CD14-positive monocyte (primary cell): ENCODE results near the gene FAT1. TPM values are rescaled to one million over a fixed set of nuclear protein-coding genes. Genes with fewer than 3 reads are reported as not detected.

ENCODE experiments used
- DNase-seq, 3 donors: peaks; one replicate each; pipeline ENCODE4 v3.0.0-alpha.2; 2011 to 2022
- H2AFZ ChIP-seq: 2 replicates; pipeline ENCODE4 v1.6.0; 2012; ENCODE audit warnings: mild to moderate bottlenecking, low read depth, low read length, inconsistent platforms; ENCODE audit not compliant: insufficient read depth, poor library complexity, severe bottlenecking
- H3K27ac ChIP-seq, 2 donors: 1 replicate in 1 of 2; 2 replicates in 1 of 2; pipeline ENCODE4 v1.5.1; 2012 to 2013; ENCODE audit warnings: low read length in 2 of 2, control low read depth in 1 of 2, inconsistent platforms in 1 of 2, low read depth in 1 of 2, mild to moderate bottlenecking in 1 of 2
- H3K27me3 ChIP-seq, 2 donors: one replicate each; pipeline versions ENCODE4 v1.6.0 to v1.6.1; 2011 to 2013; ENCODE audit warnings: low read length in 2 of 2; ENCODE audit not compliant: control insufficient read depth in 2 of 2, insufficient read depth in 2 of 2
- H3K36me3 ChIP-seq, 2 donors: replicated peaks in 1 of 2; 1 replicate in 1 of 2; 2 replicates in 1 of 2; pipeline versions ENCODE4 v1.5.1 to v1.6.1; 2012 to 2013; ENCODE audit warnings: low read length in 2 of 2, control low read depth in 1 of 2, inconsistent platforms in 1 of 2, mild to moderate bottlenecking in 1 of 2; ENCODE audit not compliant: insufficient read depth in 2 of 2, control insufficient read depth in 1 of 2
- H3K4me1 ChIP-seq, 2 donors: 1 replicate in 1 of 2; 2 replicates in 1 of 2; pipeline versions ENCODE4 v1.5.1 to v1.6.1; 2012 to 2013; ENCODE audit warnings: low read length in 2 of 2, control low read depth in 1 of 2, inconsistent platforms in 1 of 2, mild to moderate bottlenecking in 1 of 2, moderate library complexity in 1 of 2; ENCODE audit not compliant: insufficient read depth in 2 of 2, control insufficient read depth in 1 of 2
- H3K4me2 ChIP-seq: replicated peaks from 2 replicates; pipeline ENCODE3; 2012; ENCODE audit warnings: low read length, moderate library complexity, mild to moderate bottlenecking; ENCODE audit not compliant: poor library complexity, severe bottlenecking; ENCODE audit errors: extremely low read depth
- H3K4me3 ChIP-seq, 3 experiments: fragments of 200-600 bp in 1 of 3; sonication (generic) in 1 of 3; replicated peaks in 1 of 3; 1 replicate in 2 of 3; 2 replicates in 1 of 3; pipeline ENCODE4 v1.5.1; 2011 to 2013; ENCODE audit warnings: low read length in 3 of 3, mild to moderate bottlenecking in 3 of 3, control low read depth in 2 of 3, low read depth in 2 of 3, inconsistent platforms in 1 of 3, moderate library complexity in 1 of 3
- H3K79me2 ChIP-seq: 2 replicates; pipeline ENCODE4 v1.6.0; 2012; ENCODE audit warnings: mild to moderate bottlenecking, control low read depth, inconsistent platforms, low read length, moderate library complexity; ENCODE audit not compliant: insufficient read depth
- H3K9ac ChIP-seq: 2 replicates; pipeline ENCODE4 v1.6.0; 2017; ENCODE audit warnings: low read length, mild to moderate bottlenecking; ENCODE audit not compliant: insufficient read depth, poor library complexity, severe bottlenecking
- H3K9me3 ChIP-seq, 2 donors: replicated peaks in 1 of 2; 1 replicate in 1 of 2; 2 replicates in 1 of 2; pipeline versions ENCODE4 v1.5.1 to v1.6.1; 2012 to 2013; ENCODE audit warnings: low read length in 2 of 2, control low read depth in 1 of 2; ENCODE audit not compliant: control insufficient read depth in 1 of 2, insufficient read depth in 1 of 2
- H4K20me1 ChIP-seq: 2 replicates; pipeline ENCODE4 v1.6.0; 2012; ENCODE audit warnings: mild to moderate bottlenecking, low read length, control low read depth, moderate library complexity; ENCODE audit not compliant: insufficient read depth
- H3K27ac Mint-ChIP-seq, 7 donors: one replicate each; pipeline ENCODE4 v1.8.0; 2020; ENCODE audit warnings: mild to moderate bottlenecking in 7 of 7, mixed read lengths in 7 of 7, moderate library complexity in 6 of 7, inconsistent platforms in 2 of 7
- H3K27me3 Mint-ChIP-seq, 3 donors: one replicate each; pipeline ENCODE4 v1.8.0; 2021 to 2022; ENCODE audit warnings: low read depth in 3 of 3, mild to moderate bottlenecking in 3 of 3, mixed read lengths in 3 of 3, moderate library complexity in 3 of 3, inconsistent platforms in 1 of 3
- H3K36me3 Mint-ChIP-seq, 2 donors: one replicate each; pipeline ENCODE4 v1.8.0; 2020; ENCODE audit warnings: mixed read lengths in 2 of 2, inconsistent platforms in 1 of 2, mild to moderate bottlenecking in 1 of 2
- H3K4me1 Mint-ChIP-seq: one replicate; pipeline ENCODE4 v1.8.0; 2020; ENCODE audit warnings: mild to moderate bottlenecking, mixed read lengths
- H3K4me3 Mint-ChIP-seq, 2 donors: one replicate each; pipeline ENCODE4 v1.8.0; 2020; ENCODE audit warnings: mild to moderate bottlenecking in 2 of 2, mixed read lengths in 2 of 2, moderate library complexity in 1 of 2
- H3K9me3 Mint-ChIP-seq, 7 donors: one replicate each; pipeline ENCODE4 v1.8.0; 2020 to 2022; ENCODE audit warnings: mixed read lengths in 7 of 7, mild to moderate bottlenecking in 6 of 7, moderate library complexity in 6 of 7, inconsistent platforms in 2 of 7
- CTCF ChIP-seq: fragments of 200-600 bp; IDR thresholded peaks from one replicate; pipeline ENCODE4 v1.8.0; 2022; ENCODE audit warnings: antibody characterized with exemption, mild to moderate bottlenecking
- WGBS: methylation state at CpG from one replicate; pipeline ENCODE4 v1.1.5; 2013; ENCODE audit warnings: missing lambda C conversion rate; ENCODE audit not compliant: insufficient coverage; 5-methylcytosine and 5-hydroxymethylcytosine counted together
- intact Hi-C, 2 donors: fragments of 100-400 bp; cut with micrococcal nuclease; formaldehyde crosslinking; loops; one replicate each; pipeline versions ENCODE4 v1.15.0 to v1.15.1; 2023
- polyA plus RNA-seq, 3 donors: library from polyadenylated mRNA; depleted of rRNA in 1 of 3; unstranded in 2 of 3; stranded (reverse) in 1 of 3; fragments of 300-500 nt in 2 of 3; fragments of >200 nt in 1 of 3; fragmentation: Illumina TruSeq in 2 of 3; gene quantifications; 1 replicate in 2 of 3; 2 replicates in 1 of 3; pipeline ENCODE4 v1.2.3, GENCODE V29; 2012 to 2021

FAT1 gene
- polyA plus RNA-seq, 3 donors: not detected

GRCh38 chr4:186642998-186643397 lies 80.7 kb downstream of the FAT1 start:
- 81% methylated on average over 3 of the region's 11 CpGs for WGBS
- Mint-ChIP-seq H3K27ac (no peak overlapping the region), H3K27me3 (peaks cover 0 to 3% (median 0%) of the 10 kb centered on the region in 3 donors), H3K4me1 (no peaks in the 10 kb centered on the region), H3K36me3 (no peaks in the 10 kb centered on the region), H3K9me3 (peaks cover 0 to 7% (median 0%) of the 10 kb centered on the region in 7 donors), H3K4me3 (no peak overlapping the region)
- Histone ChIP-seq H3K9me3 (no peaks in the 10 kb centered on the region), H3K9ac (no peak overlapping the region), H2AFZ (no peak overlapping the region), H3K27ac (no peak overlapping the region), H3K4me2 (no peak overlapping the region), H3K79me2 (no peaks in the 10 kb centered on the region), H4K20me1 (no peaks in the 10 kb centered on the region), H3K4me3 (no peak overlapping the region), H3K36me3 (no peaks in the 10 kb centered on the region), H3K4me1 (no peaks in the 10 kb centered on the region), H3K27me3 (no peaks in the 10 kb centered on the region)
- no peak for DNase-seq
- TF ChIP-seq CTCF: no peak
- intact Hi-C loops: no loop called here

GRCh38 chr4:186642530-186642929 lies 81.1 kb downstream of the FAT1 start:
- Histone ChIP-seq H3K4me2 (no peak overlapping the region), H4K20me1 (no peaks in the 10 kb centered on the region), H3K4me1 (no peaks in the 10 kb centered on the region), H3K4me3 (no peak overlapping the region), H3K79me2 (no peaks in the 10 kb centered on the region), H3K27ac (no peak overlapping the region), H3K9ac (no peak overlapping the region), H3K36me3 (no peaks in the 10 kb centered on the region), H3K27me3 (no peaks in the 10 kb centered on the region), H2AFZ (no peak overlapping the region), H3K9me3 (no peaks in the 10 kb centered on the region)
- intact Hi-C loops: no loop called here
- no peak for TF ChIP-seq CTCF
- H3K4me3 Mint-ChIP-seq: no peak overlapping the region
- no peaks in the 10 kb centered on the region for H3K36me3 Mint-ChIP-seq
- H3K27me3 Mint-ChIP-seq: peaks cover 0 to 3% (median 0%) of the 10 kb centered on the region in 3 donors
- no peak overlapping the region for H3K27ac Mint-ChIP-seq
- H3K4me1 Mint-ChIP-seq: no peaks in the 10 kb centered on the region
- WGBS: 84% methylated on average over 12 of the region's 15 CpGs
- DNase-seq: no peak
- H3K9me3 Mint-ChIP-seq: peaks cover 0 to 7% (median 0%) of the 10 kb centered on the region in 7 donors
